GM19193 (cell line): ENCODE results near the gene UVSSA.

Experiments
- POLR2A ChIP-seq: IDR thresholded peaks from 4 replicates; pipeline ENCODE4 v1.6.1; 2011; ENCODE audit not compliant: insufficient read depth, insufficient read length; ENCODE audit errors: extremely low read depth

Gene UVSSA

GRCh38 chr4:1351854-1352566 lies 5.0 kb downstream of the UVSSA start:
- TF ChIP-seq POLR2A, result no peak

GRCh38 chr4:1352567-1352900 lies 5.5 kb downstream of the UVSSA start:
- no peak for TF ChIP-seq POLR2A

GRCh38 chr4:1353186-1354055 lies 6.4 kb downstream of the UVSSA start:
- no peak for TF ChIP-seq POLR2A

GRCh38 chr4:1354136-1354982 lies 7.4 kb downstream of the UVSSA start:
- TF ChIP-seq POLR2A, result no peak

- no peak for TF ChIP-seq POLR2A
Observed at GRCh38 chr4:1354983-1355275, 7.9 kb downstream of the UVSSA start.

GRCh38 chr4:1355378-1355777 lies 8.4 kb downstream of the UVSSA start:
- TF ChIP-seq POLR2A, result no peak

- no peak for TF ChIP-seq POLR2A
Observed at GRCh38 chr4:1356181-1356998, 9.4 kb downstream of the UVSSA start.

GRCh38 chr4:1357356-1358248 lies 10.6 kb downstream of the UVSSA start:
- no peak for TF ChIP-seq POLR2A

GRCh38 chr4:1358421-1359143 lies 11.6 kb downstream of the UVSSA start:
- no peak for TF ChIP-seq POLR2A

GRCh38 chr4:1359144-1359501 lies 12.1 kb downstream of the UVSSA start:
- TF ChIP-seq POLR2A, result no peak

GRCh38 chr4:1359976-1360375 lies 13.0 kb downstream of the UVSSA start:
- TF ChIP-seq POLR2A, result no peak

- TF ChIP-seq POLR2A, result no peak
Observed at GRCh38 chr4:1360423-1361283, 13.6 kb downstream of the UVSSA start.
